ENCODE data around the gene ARHGAP26. TPM values are rescaled to one million over a fixed set of nuclear protein-coding genes. Genes with fewer than 3 reads are reported as not detected.

Gene ARHGAP26
- total and polyA plus RNA-seq, 9 donors = 1.9 to 47.1 (median 12.0) TPM

DNA sequence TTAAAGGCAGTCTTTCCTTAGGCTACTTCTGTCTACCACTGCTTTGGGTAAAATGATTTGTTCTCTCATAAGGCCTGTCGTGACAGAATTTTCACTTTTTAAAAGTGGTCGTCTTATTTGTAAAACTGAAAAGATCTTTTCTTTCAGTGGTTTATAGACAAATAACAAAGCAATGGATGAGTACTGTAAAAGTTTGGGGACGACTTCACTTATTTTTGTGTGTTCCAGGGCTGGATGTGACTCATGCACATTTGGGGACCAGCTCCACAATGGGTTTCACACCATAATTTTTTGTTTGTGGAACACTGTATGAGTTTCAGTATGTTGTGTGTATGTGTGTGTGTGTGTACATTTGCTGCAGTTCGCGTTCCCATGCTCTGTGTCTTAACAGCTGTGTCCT, 53.6 kb downstream of the ARHGAP26 start:
- 85 to 92% (median 87%) methylated on average over 5 of the region's 5 CpGs for WGBS, 3 donors
- no peak for DNase-seq
- Histone ChIP-seq H3K4me3 (no peak overlapping the region), H3K36me3 (no peaks in the 10 kb centered on the region), H3K27me3 (no peaks in the 10 kb centered on the region), H3K4me1 (ENCODE audit: insufficient read depth) (no peaks in the 10 kb centered on the region), H3K27ac (no peak overlapping the region), H3K9me3 (no peaks in the 10 kb centered on the region)
- intact Hi-C loops (cut with DNase I) = no loop called here
- TF ChIP-seq EP300 (IDR thresholded peaks at IDR 0.05) = no peak
- no peak for TF ChIP-seq POLR2A (IDR thresholded peaks at IDR 0.05)
- TF ChIP-seq, protein P1, sequence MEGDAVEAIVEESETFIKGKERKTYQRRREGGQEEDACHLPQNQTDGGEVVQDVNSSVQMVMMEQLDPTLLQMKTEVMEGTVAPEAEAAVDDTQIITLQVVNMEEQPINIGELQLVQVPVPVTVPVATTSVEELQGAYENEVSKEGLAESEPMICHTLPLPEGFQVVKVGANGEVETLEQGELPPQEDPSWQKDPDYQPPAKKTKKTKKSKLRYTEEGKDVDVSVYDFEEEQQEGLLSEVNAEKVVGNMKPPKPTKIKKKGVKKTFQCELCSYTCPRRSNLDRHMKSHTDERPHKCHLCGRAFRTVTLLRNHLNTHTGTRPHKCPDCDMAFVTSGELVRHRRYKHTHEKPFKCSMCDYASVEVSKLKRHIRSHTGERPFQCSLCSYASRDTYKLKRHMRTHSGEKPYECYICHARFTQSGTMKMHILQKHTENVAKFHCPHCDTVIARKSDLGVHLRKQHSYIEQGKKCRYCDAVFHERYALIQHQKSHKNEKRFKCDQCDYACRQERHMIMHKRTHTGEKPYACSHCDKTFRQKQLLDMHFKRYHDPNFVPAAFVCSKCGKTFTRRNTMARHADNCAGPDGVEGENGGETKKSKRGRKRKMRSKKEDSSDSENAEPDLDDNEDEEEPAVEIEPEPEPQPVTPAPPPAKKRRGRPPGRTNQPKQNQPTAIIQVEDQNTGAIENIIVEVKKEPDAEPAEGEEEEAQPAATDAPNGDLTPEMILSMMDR (IDR thresholded peaks at IDR 0.05) = no peak

DNA sequence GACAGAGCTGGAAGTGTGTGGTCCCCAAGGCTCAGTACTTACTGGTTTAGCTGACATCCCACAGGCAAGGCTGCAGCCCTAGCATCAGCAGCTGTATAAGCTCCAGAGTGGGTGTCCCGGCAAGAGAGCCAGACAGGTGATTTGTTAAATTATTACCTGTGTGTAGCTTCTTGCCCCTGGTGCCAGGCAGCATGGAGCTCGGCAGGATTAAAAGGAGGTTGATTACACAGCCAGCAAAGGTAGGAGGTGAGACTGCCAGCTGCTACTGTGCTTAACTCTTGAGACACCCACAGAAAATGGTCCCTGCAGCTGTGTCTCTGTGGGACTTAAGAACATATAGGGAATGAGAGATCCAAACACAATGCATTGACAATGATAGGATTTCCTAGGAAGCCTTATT, 54.2 kb downstream of the ARHGAP26 start:
- intact Hi-C loops (cut with DNase I) = no loop called here
- Histone ChIP-seq H3K36me3 (no peaks in the 10 kb centered on the region), H3K9me3 (no peaks in the 10 kb centered on the region), H3K27me3 (no peaks in the 10 kb centered on the region), H3K4me1 (ENCODE audit: insufficient read depth) (no peaks in the 10 kb centered on the region), H3K4me3 (no peak overlapping the region), H3K27ac (no peak overlapping the region)
- no peak for DNase-seq
- 54 to 81% (median 74%) methylated on average over 2 of the region's 2 CpGs for WGBS, 3 donors
- TF ChIP-seq EP300 (IDR thresholded peaks at IDR 0.05) = no peak
- TF ChIP-seq, protein P1 (IDR thresholded peaks at IDR 0.05) = no peak
- no peak for TF ChIP-seq POLR2A (IDR thresholded peaks at IDR 0.05)

DNA sequence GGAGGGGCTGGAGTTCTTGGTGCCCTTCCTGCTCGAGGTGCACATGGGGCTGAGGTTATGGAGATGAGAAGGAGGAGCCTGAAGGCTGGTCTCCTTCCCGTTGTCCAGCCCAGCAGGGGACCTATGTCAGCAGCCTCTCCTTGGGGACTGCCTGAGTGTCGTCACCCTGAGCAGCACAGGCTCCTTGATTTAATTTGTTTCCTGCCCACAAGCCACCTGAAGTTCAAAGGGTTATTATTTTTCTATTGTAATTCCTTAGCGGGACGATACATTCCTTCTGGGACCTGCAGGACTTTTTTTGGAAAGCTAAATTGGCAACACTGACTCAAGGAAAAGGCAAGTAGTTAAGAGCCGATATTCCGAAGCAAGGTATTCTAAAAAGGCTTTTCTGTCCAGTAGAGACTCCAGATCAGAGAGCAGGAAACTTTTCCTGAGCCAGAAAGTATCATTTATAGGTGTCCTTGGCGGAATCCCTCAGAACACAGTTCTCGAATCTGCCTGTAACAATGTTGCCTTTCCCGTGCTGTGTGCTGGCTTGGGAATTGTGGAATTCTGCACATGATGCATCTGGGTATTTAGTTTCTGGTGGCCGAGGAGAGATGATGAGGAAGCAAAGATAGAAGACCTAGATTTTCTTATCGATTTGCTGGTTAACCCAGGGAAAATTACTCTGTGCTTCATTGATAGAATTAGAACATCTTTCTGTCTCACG, 55.4 kb downstream of the ARHGAP26 start:
- intact Hi-C loops (cut with DNase I) = no loop called here
- 20 to 23% (median 21%) methylated on average over 13 of the region's 13 CpGs for WGBS, 3 donors
- no peak for DNase-seq

DNA sequence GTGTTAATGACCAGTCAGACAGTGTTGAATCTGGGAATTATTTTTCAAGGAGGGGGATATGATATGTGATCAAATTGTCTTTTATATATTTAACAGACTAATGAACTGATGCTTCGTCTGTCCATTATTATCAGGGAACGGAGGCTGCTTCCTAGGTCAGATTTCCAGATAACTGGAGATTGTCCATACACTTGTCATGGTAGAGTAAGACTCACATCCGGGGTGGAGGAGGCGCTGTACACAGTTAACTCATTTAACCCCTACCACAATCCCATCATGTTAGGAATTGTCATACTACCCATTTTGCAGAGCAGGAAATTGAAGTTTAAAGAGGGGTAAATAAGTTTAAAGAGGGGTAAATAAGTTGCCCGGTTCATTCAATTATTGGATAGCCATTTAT, 55.9 kb downstream of the ARHGAP26 start:
- no peak overlapping the region for H3K4me3 ChIP-seq
- no peak overlapping the region for H3K27ac ChIP-seq
- DNase-seq = no peak
- intact Hi-C loops (cut with DNase I) = no loop called here
- H3K36me3 ChIP-seq = no peaks in the 10 kb centered on the region
- H3K27me3 ChIP-seq = no peaks in the 10 kb centered on the region
- no peaks in the 10 kb centered on the region for H3K4me1 ChIP-seq (ENCODE audit: insufficient read depth)
- WGBS, 3 donors = 75 to 83% (median 78%) methylated on average over 5 of the region's 5 CpGs
- H3K9me3 ChIP-seq = no peaks in the 10 kb centered on the region
- TF ChIP-seq POLR2A (IDR thresholded peaks at IDR 0.05) (no peak), EP300 (IDR thresholded peaks at IDR 0.05) (no peak)
- TF ChIP-seq, protein P1 (IDR thresholded peaks at IDR 0.05) = no peak

More for the DNA sequence above, 55.4 kb downstream of the ARHGAP26 start:
- Histone ChIP-seq H3K36me3 (no peaks in the 10 kb centered on the region), H3K27ac (no peak overlapping the region), H3K4me3 (no peak overlapping the region), H3K9me3 (no peaks in the 10 kb centered on the region), H3K27me3 (no peaks in the 10 kb centered on the region), H3K4me1 (ENCODE audit: insufficient read depth) (no peaks in the 10 kb centered on the region)
- TF ChIP-seq, protein P1 (IDR thresholded peaks at IDR 0.05) = no peak
- TF ChIP-seq POLR2A (IDR thresholded peaks at IDR 0.05) (no peak), EP300 (IDR thresholded peaks at IDR 0.05) (no peak)
